A673 (cell line): ENCODE data around the gene PLXDC2. TPM values are rescaled to one million over a fixed set of nuclear protein-coding genes. Genes with fewer than 3 reads are reported as not detected.

Source experiments
- BruUV-seq: library from RNA; stranded (reverse); fragments of 400-500 nt; replicated peaks from 2 replicates; lab custom pipeline; 2021; lab: Mats Ljungman, UMichigan
- CTCF ChIA-PET: fragments of 300-600 bp; sonication (Branson Sonifier 250); formaldehyde crosslinking; loops from one replicate; lab custom pipeline; 2022; ENCODE audit warnings: antibody characterized with exemption; lab: Charles Lee
- POLR2A ChIA-PET: fragments of 300-600 bp; sonication (Branson Sonifier 250); formaldehyde crosslinking; loops from one replicate; lab custom pipeline; 2022; ENCODE audit warnings: antibody characterized with exemption; ENCODE audit not compliant: low non-redundant PET; lab: Charles Lee
- DNase-seq: peaks from one replicate; pipeline ENCODE4 v3.0.0-alpha.2; 2015; ENCODE audit warnings: low spot score
- H3K27ac ChIP-seq: fragments of 200-600 bp; sonication (generic); 2 replicates; pipeline ENCODE4 v1.5.1; 2016; ENCODE audit warnings: mixed run types, low read depth, mild to moderate bottlenecking, mixed read lengths, antibody characterized with exemption, low read length; ENCODE audit not compliant: poor library complexity, severe bottlenecking
- H3K27me3 ChIP-seq: fragments of 200-600 bp; sonication (generic); replicated peaks from 2 replicates; pipeline ENCODE4 v1.6.1; 2017; ENCODE audit warnings: mixed run types, low read depth, mild to moderate bottlenecking, mixed read lengths, antibody characterized with exemption, low read length; ENCODE audit not compliant: insufficient read depth, poor library complexity
- H3K36me3 ChIP-seq: fragments of 200-600 bp; sonication (generic); 2 replicates; pipeline ENCODE4 v1.6.1; 2016; ENCODE audit warnings: mixed run types, mild to moderate bottlenecking, mixed read lengths, antibody characterized with exemption, low read length; ENCODE audit not compliant: insufficient read depth, poor library complexity, severe bottlenecking
- H3K4me1 ChIP-seq: fragments of 200-600 bp; sonication (generic); 2 replicates; pipeline ENCODE4 v1.6.1; 2017; ENCODE audit warnings: mixed run types, mild to moderate bottlenecking, mixed read lengths, antibody characterized with exemption, low read length; ENCODE audit not compliant: insufficient read depth, poor library complexity, severe bottlenecking
- H3K4me3 ChIP-seq: fragments of 200-600 bp; sonication (generic); 2 replicates; pipeline ENCODE4 v1.5.1; 2016; ENCODE audit warnings: low read depth, mixed run types, mild to moderate bottlenecking, mixed read lengths, low read length; ENCODE audit not compliant: poor library complexity, severe bottlenecking
- H3K9me3 ChIP-seq: fragments of 200-600 bp; sonication (generic); 2 replicates; pipeline ENCODE4 v1.6.1; 2016; ENCODE audit warnings: mixed run types, low read depth, mild to moderate bottlenecking, mixed read lengths, antibody characterized with exemption, low read length; ENCODE audit not compliant: poor library complexity, severe bottlenecking
- CTCF ChIP-seq: fragments of 300-800, 200-600 bp; sonication (generic); conservative IDR thresholded peaks from 2 replicates; pipeline ENCODE4 v1.5.1; 2017; ENCODE audit warnings: low read depth, mild to moderate bottlenecking, antibody characterized with exemption, low read length, moderate library complexity, mixed read lengths
- EZH2 ChIP-seq: fragments of 200-600 bp; sonication (generic); IDR thresholded peaks from 2 replicates; pipeline ENCODE4 v1.6.1; 2017; ENCODE audit warnings: borderline replicate concordance, low read depth, mild to moderate bottlenecking, mixed read lengths, antibody characterized with exemption, low read length; ENCODE audit not compliant: poor library complexity, severe bottlenecking
- intact Hi-C: fragments of 100-400 bp; cut with micrococcal nuclease; formaldehyde crosslinking; loops from one replicate; pipeline ENCODE4 v1.10.0; 2022; ENCODE audit not compliant: unreplicated experiment
- total RNA-seq: library from RNA; stranded (reverse); gene quantifications from 2 replicates; pipeline ENCODE4 v1.2.3, GENCODE V29; 2021

Gene PLXDC2
- total RNA-seq, 1 experiment from 2014 or later: 74.8 TPM

DNA sequence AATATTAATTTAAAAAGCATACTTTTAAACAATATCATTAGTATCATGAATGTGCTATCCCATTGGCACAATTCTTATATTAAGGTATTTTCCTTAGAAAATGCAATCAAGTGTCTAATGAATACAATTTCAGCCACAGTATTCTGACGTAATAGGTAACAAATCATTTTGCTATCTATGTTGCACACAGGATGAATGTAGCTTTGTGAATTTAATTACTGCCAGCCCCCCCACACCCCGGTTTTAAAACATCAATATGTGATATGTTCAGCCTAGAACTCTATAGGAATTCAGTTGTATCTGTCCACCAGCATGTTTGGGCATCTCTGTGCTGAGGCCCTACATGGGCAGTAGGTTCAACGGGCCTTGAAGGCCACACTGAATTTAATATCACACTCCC is 274.6 kb downstream of the PLXDC2 start:
- intact Hi-C loops: no loop called here
- no peak for TF ChIP-seq EZH2
- no peak for TF ChIP-seq CTCF
- no TSS peak for BruUV-seq
- Histone ChIP-seq H3K4me3 (no peak overlapping the region), H3K27ac (no peak overlapping the region), H3K9me3 (no peaks in the 10 kb centered on the region), H3K27me3 (no peaks in the 10 kb centered on the region), H3K4me1 (peaks cover 10% of the 10 kb centered on the region), H3K36me3 (no peaks in the 10 kb centered on the region)
- CTCF ChIA-PET: no interaction called here
- POLR2A ChIA-PET: no interaction called here
- no peak for DNase-seq

DNA sequence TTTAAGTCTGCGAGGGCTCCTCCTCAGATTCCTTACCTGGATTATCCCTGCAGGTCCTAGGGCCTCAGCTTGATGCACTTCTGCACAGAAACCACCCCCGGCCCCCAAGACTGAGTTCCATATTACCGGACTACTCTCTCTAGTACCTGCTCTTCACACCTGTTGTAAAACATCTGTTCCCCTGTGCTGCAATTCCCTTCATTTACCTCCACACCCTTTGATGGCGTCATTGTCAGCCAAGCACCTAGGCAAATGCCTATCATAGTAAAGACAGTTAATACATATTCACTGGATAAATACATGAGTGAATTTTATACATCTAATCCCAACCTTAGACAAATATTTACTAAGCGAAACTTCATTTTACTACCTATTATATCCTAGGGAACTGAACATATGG is 275.5 kb downstream of the PLXDC2 start:
- ChIA-PET CTCF (no interaction called here), POLR2A (no interaction called here)
- Histone ChIP-seq H3K4me3 (no peak overlapping the region), H3K9me3 (no peaks in the 10 kb centered on the region), H3K36me3 (no peaks in the 10 kb centered on the region), H3K27me3 (no peaks in the 10 kb centered on the region), H3K4me1 (peaks cover 10% of the 10 kb centered on the region), H3K27ac (no peak overlapping the region)
- TF ChIP-seq EZH2 (no peak), CTCF (no peak)
- DNase-seq: no peak
- BruUV-seq: no TSS peak
- intact Hi-C loops: no loop called here

DNA sequence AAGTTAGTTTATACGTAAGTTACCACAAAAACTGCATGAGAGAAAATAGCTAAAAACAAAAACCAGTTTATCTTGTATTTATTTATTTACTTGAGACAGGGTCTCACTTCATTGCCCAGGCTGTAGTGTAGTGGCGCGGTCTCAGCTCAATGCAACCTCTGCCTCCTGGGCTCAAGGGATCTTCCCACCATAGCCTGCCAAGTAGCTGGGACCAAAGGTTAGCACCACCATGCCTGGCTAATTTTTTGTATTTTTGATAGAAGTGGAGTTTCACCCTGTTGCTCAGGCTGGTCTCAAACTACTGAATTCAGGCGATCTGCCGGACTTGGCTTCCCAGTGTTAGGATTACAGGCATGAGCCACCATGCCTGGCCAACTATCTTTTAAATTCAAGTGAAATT is 277.4 kb downstream of the PLXDC2 start:
- peak overlapping the region; percentile 1 for H3K27ac ChIP-seq
- DNase-seq: no peak
- H3K36me3 ChIP-seq: no peaks in the 10 kb centered on the region
- H3K9me3 ChIP-seq: no peaks in the 10 kb centered on the region
- no TSS peak for BruUV-seq
- peaks cover 10% of the 10 kb centered on the region for H3K4me1 ChIP-seq
- ChIA-PET CTCF (no interaction called here), POLR2A (no interaction called here)
- H3K4me3 ChIP-seq: no peak overlapping the region
- no peaks in the 10 kb centered on the region for H3K27me3 ChIP-seq
- intact Hi-C loops: no loop called here
- TF ChIP-seq CTCF: no peak
- no peak for TF ChIP-seq EZH2
